HL-60 (cell line): ENCODE results near the gene ATL1.

Experiments used
- DNase-seq, 2 experiments: peaks; one replicate each; pipeline ENCODE4 v3.0.0-alpha.2; 2010 to 2020; ENCODE audit warnings: low read depth in 1 of 2, low spot score in 1 of 2
- H3K27ac ChIP-seq: fragments of 250-450 bp; sonication (Bioruptor Pico); replicated peaks from 2 replicates; pipeline ENCODE4 v1.5.1; 2020; ENCODE audit warnings: mild to moderate bottlenecking, moderate library complexity
- H3K27me3 ChIP-seq: fragments of 250-450 bp; sonication (Bioruptor Pico); 2 replicates; pipeline ENCODE4 v1.5.1; 2021; ENCODE audit warnings: mild to moderate bottlenecking, moderate library complexity; ENCODE audit not compliant: insufficient read depth, poor library complexity, severe bottlenecking
- H3K4me3 ChIP-seq: replicated peaks from 2 replicates; pipeline ENCODE4 v1.5.1; 2011; ENCODE audit warnings: mild to moderate bottlenecking, control low read depth, low read length; ENCODE audit not compliant: insufficient read depth
- CTCF ChIP-seq: IDR thresholded peaks from one replicate; pipeline ENCODE4 v1.5.1; 2011; ENCODE audit warnings: low read length, control low read depth, inconsistent platforms; ENCODE audit not compliant: insufficient read depth
- GABPA ChIP-seq: IDR thresholded peaks from 2 replicates; pipeline ENCODE4 v1.6.1; 2012; ENCODE audit warnings: low read depth
- POLR2AphosphoS5 ChIP-seq: IDR thresholded peaks from 2 replicates; pipeline ENCODE4 v1.6.1; 2012; ENCODE audit warnings: low read depth
- REST ChIP-seq: IDR thresholded peaks from 2 replicates; pipeline ENCODE4 v1.6.1; 2012; ENCODE audit warnings: low read depth; ENCODE audit not compliant: insufficient replicate concordance
- SPI1 ChIP-seq: IDR thresholded peaks from 2 replicates; pipeline ENCODE4 v1.6.1; 2012; ENCODE audit warnings: low read depth, mild to moderate bottlenecking, borderline replicate concordance

The ATL1 gene

GRCh38 chr14:50602035-50602434 is 42.1 kb downstream of the ATL1 start:
- TF ChIP-seq GABPA (no peak), CTCF (no peak), REST (no peak), SPI1 (no peak)
- no peak for DNase-seq
- H3K27me3 ChIP-seq: no peaks in the 10 kb centered on the region
- no peak overlapping the region for H3K4me3 ChIP-seq
- H3K27ac ChIP-seq: no peak overlapping the region

- no peak overlapping the region for H3K4me3 ChIP-seq
- no peak for DNase-seq
- H3K27me3 ChIP-seq: no peaks in the 10 kb centered on the region
- no peak for TF ChIP-seq CTCF
- no peak for TF ChIP-seq GABPA
- no peak for TF ChIP-seq POLR2AphosphoS5
- no peak for TF ChIP-seq SPI1
- TF ChIP-seq REST: no peak
- no peak overlapping the region for H3K27ac ChIP-seq
These were observed 43.6 kb downstream of the ATL1 start for GRCh38 chr14:50603565-50603964.

- DNase-seq: no peak
- no peak for TF ChIP-seq GABPA
- TF ChIP-seq REST: no peak
- TF ChIP-seq CTCF: no peak
- no peak for TF ChIP-seq SPI1
- no peak for TF ChIP-seq POLR2AphosphoS5
- H3K27ac ChIP-seq: no peak overlapping the region
- no peaks in the 10 kb centered on the region for H3K27me3 ChIP-seq
- H3K4me3 ChIP-seq: no peak overlapping the region
These were observed 45.8 kb downstream of the ATL1 start for GRCh38 chr14:50605766-50606165.
